Stimulated activated CD8-positive, alpha-beta memory T cell treated with anti-CD3 and anti-CD28 coated beads, Interleukin-12 subunit alpha, Interleukin-12 subunit beta, amount 100 ng/mL, for 4 hours (primary cell): ENCODE measurements around the gene EGFR.

Experiments used
- DNase-seq: peaks from one replicate; pipeline ENCODE4 v3.0.0-alpha.2; 2020; ENCODE audit warnings: low read depth

Gene EGFR

DNA sequence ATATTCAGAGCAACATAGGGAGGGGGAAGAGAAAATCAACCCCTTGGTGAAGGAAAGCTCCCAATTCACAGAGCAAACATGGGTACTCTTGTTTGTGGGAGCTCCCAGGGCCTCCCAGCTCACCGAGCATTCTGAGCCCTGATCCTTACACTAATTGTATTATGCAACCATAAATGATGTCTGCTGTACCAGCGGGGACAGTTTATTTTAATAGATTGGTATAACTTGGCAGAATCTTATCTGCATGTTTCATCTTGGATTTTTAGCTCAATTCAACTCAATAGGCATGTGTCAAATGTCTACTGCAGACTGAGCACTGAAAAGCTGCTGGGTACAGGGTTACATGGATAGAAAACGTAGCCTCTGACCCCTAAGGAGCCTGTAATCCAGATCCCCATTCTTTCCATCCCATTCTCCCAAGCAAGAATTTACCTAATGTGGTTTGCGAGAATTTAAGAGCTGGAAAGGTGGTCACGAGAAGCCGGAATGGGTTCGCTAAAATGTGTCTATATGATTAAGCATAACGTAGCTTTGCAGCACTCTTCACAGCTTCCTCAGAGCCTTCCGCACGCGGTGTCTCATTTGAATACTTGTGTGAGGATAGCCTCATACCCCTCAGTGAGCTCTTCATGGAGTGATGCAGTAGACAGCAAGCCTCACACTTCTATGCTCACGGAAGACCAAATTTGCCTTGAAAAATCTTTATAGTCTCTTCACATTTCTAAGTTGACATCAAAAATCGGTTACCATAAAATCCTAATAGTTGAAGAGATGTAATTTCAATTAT, 18.3 kb downstream of the EGFR start:
- no peak for DNase-seq

DNA sequence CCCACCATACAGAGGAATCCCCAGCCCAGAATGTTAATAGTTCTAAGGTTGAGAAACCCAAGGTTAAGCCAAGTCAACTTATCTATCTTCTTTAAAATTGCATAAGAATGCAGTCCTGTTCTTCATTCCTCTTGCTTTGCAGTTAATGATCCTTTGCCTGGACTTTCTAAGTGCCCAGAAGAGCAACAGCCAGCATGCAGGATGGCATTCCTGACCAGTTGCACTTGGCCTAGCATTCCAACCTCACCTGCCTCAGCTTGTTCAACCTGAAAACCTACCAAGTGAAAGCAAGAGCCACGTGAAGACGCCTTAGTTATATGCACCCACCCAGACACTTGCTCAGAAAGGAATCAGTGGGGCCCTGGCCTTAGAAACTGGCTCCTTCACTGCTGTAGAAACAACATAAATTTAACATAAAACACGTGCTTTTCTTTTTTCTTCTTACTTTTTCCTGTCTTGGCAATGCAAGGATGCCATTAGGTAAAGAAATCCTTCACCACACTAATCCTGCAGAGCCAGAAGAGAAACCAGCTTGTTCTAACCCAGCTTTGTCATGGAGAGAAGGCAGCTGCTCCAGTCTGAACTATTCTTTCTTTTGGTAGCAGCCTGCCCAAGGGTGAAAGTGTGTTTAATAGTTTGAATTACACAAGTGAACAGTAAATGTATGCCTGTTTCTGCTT, 25.0 kb downstream of the EGFR start:
- DNase-seq, result no peak

- no peak for DNase-seq
Measured at GRCh38 chr7:55044371-55044717, 25.5 kb downstream of the EGFR start.

DNA sequence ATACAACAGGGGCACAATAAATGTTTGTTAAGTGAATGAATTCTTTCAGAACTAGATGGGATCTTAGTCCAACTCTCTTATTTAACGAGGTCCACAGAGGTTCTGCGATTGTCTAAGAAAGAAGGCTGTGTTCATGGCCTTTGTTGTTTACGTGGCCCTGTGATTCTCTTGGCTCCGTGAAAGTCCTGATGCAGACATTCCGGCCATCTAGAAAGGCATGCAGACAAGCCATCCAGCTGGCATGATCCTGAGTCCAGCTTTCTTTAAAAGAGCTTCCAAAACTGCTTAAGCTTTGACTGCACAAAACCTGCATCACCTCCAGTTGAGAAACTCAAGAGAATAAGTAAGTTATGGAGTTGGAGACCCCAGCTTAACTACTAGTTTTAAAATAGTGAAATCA, 26.0 kb downstream of the EGFR start:
- DNase-seq, result no peak

GRCh38 chr7:55046582-55047342, 27.9 kb downstream of the EGFR start:
- DNase-seq, result no peak

- no peak for DNase-seq
Measured at GRCh38 chr7:55048221-55048859, 29.5 kb downstream of the EGFR start.

DNA sequence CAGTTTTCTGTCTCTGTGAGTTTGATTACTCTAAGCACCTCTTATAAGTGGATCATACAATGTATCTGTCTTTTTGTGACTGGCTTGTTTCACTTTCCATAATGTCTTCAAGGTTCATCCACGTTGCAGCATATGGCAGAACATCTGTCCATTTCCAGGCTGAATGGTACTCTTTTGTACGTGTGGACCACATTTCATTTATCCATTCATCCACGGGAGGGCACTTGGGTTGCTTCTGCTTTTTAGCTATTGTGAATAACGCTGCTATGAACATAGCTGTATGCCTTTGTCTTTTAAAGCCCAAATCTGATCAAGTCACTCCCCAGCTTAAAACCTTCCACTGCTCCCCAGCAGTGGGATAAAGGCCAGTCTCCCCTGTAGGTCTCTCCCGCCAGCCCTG, 31.5 kb downstream of the EGFR start:
- no peak for DNase-seq

- no peak for DNase-seq
Measured at GRCh38 chr7:55052081-55052480, 33.3 kb downstream of the EGFR start.

DNA sequence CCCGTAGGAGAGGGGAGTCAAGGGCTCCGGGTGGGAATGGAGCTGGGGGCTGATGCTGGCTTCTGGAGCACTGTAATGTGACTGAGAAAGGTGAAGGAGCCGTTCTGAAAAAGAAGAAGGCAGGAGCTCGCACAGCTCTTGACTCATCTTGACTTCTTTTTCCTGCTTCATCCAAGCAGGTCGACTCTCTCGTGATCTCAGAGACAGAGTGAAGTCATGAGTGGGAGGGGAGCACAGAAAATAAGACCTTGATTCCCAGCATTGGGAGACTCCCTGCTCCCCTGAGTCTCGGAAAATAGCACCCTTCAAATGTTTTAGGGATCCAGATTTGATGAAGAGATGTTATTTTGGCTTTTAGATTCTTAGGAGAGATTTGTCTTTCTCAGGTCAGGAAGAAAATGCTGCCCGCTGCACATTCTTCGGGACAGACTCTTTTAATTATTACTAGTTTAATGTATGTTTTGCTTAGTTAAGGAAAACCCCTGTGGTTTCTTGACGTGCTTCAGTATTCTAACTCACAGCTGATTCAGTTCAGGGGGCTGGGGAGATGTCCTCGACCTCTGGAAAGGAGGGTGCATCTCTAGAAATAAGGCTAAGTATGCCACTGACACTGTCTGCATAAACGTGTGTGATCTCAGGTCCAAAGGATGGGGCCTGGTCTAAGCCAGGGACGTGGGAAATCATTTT, 34.1 kb downstream of the EGFR start:
- no peak for DNase-seq

- no peak for DNase-seq
Measured at GRCh38 chr7:55053651-55054571, 35.1 kb downstream of the EGFR start.

- no peak for DNase-seq
Measured at GRCh38 chr7:55054758-55055157, 35.9 kb downstream of the EGFR start.

- no peak for DNase-seq
Measured at GRCh38 chr7:55055479-55055878, 36.7 kb downstream of the EGFR start.

DNA sequence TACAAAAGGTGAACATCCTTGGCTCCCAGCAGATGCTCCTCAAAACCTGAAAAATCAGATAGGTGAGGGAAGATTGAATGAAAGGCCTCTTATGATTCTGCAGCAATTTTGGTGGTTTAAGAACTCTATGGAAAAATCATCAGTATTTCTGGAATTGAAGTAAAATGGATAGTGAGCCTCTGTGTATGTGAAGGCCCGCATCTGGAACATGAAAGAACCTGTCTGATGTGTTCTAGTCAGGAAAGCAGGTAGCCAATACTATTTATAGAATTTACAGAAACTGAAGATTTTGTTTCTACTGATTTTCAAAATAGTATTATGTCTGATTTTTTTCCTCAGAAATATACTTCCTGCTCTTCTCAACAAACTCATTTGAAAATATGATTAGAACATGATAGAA, 37.3 kb downstream of the EGFR start:
- DNase-seq, result no peak

- no peak for DNase-seq
Measured at GRCh38 chr7:55056577-55057480, 38.0 kb downstream of the EGFR start.

DNA sequence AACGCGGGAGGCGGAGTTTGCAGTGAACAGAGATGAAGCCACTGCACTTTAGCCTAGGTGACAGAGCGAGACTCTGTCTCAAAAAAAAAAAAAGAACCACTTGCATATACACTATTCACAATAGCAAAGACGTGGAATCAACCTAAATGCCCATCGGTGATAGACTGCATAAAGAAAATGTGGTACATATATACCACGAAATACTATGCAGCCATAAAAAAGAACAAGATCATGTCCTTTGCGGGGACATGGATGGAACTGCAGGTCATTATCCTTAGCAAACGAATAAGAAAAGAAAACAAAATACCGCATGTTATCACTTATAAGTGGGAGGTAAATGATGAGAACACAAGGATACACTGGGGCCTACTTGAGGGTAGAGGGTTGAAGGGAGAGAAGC, 39.5 kb downstream of the EGFR start:
- no peak for DNase-seq

DNA sequence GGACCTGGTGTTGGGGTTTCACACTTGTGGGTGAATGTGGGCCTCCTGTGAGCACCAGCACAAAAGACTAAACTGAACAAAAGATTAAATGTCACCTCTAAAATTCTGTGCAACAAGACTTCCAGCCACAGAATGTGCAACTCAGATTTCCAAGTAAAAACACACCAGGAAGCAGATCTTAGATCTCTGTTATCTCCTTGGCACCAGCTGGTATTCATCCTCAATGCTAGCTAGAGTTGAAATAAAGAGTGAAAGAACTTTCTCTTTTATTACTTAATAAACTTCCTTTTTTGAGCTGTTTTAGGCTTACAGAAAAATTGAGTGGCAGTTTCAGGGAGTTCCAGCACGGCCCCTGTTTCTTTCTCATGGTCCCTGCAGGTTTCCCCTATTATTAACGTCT, 40.2 kb downstream of the EGFR start:
- DNase-seq, result no peak

- DNase-seq, result no peak
Measured at GRCh38 chr7:55060085-55060484, 41.3 kb downstream of the EGFR start.

- no peak for DNase-seq
Measured at GRCh38 chr7:55060636-55061022, 41.8 kb downstream of the EGFR start.

DNA sequence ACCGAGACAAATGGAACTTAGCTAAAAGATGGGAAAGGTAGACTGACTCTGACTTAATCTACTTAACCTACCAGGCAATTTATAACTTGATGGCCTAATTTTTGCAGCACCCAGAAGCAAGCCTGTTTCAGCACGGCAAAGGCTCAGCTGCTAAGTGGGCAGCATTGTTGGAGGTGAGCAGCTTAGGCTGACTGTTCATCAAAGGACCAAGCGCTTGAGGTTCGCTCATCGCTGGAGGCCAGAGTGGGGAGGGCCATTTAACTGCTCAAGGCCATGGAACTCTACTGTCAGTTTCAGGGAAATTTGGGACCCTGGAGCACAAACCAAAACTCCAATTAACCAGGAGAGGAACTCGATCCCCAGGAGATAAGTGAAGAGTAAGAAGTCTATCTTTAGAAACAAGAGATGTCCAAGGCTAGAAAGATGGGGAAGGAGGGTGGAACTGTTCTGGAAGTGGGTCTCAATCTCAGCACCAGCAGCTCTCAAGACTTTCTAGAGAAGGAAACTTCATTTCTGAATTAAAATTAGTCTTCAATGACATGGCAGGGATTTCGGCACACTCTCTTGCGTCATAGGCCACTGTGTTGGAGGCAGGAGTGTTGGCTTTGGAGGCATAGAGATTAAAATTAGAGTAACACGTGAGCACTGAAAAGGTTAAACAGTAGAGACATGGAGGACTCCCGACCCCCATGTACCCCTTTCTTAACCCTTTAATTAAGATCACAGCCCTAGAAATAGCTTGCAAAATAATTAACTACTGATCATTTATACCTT, 43.1 kb downstream of the EGFR start:
- DNase-seq, result no peak
